GM19025 (cell line): ENCODE data around the gene DGLUCY.
"Not testable (repeated sequence)": the region's sequence is repeated elsewhere in the genome, so short reads cannot be mapped to it uniquely, and the experiment has no call there.

Experiments used
- ATAC-seq: cut with Tn5 transposase; IDR thresholded peaks from one replicate; pipeline ENCODE4 v1.9.1; 2021; ENCODE audit warnings: mild to moderate bottlenecking, low read depth, moderate library complexity; ENCODE audit not compliant: unreplicated experiment

The DGLUCY gene

GRCh38 chr14:91252871-91253794 lies 139.3 kb downstream of the DGLUCY start:
- ATAC-seq, result no peak

DNA sequence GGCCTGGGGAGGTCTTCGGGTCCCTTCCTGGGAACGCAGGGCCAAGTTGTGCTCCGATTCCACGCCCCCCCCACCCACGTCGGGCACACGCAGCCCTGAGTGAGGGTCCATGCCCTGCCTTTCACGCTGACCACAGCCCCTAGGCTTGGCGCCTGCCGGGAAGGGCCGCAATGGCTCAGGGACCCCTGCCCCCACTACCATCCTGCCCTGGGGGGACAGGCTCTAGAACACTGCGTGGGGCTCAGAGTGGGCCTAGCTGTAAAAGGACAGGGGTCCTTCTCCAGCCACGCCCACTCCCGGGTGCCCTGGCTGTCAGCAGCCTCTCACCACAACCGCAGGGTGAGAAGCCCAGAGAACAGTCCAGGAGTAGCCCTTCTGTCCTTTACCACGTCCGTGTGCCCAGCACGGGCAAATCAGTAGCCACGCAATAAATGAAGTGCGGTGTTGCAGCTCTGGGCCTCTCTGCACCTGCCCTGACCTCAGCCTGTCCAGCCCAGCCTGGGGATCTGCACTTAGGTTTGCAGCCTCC lies 140.0 kb downstream of the DGLUCY start:
- ATAC-seq, result no peak

- ATAC-seq, result no peak
Observed at GRCh38 chr14:91254461-91254860, 140.6 kb downstream of the DGLUCY start.

GRCh38 chr14:91255026-91255695 lies 141.3 kb downstream of the DGLUCY start:
- no peak for ATAC-seq

DNA sequence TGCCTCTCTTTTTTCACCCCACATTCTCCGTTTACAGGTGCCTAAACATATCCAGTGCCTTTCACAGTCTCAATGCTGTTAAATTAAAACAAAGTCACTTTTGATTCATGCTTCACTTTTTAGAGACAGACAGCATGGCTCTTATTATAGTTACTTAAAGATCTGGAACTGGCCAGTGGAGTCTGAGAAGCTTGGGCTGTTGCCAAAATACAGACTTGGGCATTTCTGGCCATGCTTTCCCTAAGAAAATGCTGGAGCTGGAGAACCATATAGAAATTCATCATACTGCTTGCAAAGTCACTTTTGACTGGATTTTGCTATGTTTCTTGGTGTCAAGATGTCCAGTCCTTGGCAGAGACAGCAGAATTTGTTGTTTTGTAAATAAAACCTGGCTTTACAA lies 142.8 kb downstream of the DGLUCY start:
- ATAC-seq, result no peak

DNA sequence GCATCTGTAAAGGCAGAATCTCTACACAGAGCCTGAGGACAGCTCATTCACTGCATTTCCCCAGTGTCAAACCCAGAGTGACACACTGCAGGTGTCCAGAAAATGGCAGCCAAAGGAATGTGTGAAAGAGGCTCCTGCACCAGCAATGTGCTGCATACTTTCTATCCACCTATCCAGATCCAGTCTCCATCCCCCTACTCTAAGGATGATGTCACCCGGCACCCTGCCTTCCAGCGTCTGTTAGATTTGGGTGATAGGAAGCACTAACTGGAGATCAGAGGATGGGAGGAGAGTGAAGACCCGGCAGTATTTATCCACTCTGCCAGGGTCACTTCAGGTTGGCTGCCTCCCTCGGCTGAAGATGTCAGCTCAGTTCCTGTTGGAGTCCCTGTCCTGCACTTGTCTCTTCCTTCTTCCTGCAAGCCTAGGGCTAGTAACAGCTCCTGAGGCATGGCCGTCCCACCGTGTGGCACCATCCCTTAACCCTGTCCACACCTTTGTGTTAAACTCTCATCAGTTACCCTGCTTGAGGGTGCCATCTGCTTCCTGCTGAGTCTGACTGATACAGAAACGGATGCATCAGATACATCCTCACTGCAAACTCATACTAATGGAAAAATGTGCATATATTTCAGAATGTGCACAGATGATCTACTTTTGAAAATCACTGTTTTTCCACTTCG lies 143.6 kb downstream of the DGLUCY start:
- no peak for ATAC-seq

DNA sequence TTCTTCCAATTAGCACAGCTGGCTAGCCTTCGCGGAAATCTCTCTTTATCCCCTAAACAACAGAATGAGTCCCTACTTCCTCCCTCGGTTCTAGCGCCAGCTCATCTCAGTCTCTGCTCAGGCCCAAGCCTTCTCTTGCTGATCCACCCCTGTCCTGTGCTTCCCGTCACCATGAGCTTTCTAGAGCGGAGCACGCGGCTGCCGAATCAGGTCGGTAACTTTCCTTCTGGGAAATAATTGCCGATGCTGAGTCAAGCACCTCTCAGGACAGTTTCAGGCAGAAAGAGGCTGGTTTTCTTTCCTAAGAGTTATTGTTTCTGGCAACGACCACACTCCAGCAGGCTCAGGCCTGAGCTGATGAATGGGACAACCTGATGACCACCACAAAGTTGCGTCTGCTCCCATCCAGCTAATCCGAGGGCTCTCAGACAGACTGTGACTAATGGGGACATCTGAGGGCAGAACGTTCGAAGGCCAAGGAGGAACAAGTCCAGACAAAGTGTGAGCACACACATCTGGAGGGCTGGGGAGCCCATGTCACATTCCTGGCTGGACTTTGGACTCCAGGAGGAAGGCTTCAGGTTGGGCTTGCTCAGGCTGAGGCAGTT lies 144.2 kb downstream of the DGLUCY start:
- no peak for ATAC-seq

DNA sequence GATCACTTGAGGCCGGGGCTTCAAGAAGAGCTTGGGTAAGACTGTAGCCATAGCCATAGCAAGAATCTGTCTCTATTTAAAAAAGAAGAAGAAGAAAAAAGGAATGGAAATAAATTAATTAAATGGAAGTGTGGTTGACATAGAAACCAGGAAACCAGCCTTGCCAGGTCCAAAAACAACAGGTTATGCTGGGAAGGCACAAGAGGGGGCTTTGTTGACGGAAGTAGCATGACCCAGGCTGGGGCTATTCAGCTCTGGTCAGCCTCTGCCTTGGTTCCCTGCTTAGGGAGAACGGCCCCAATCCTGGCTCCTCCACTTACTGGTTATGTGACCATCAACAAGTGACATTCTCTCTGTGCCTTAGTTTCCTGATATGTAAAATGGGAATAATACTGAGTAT lies 145.0 kb downstream of the DGLUCY start:
- ATAC-seq, result no peak

GRCh38 chr14:91261115-91261514 lies 147.2 kb downstream of the DGLUCY start:
- ATAC-seq, result no peak

- no peak for ATAC-seq
Observed at GRCh38 chr14:91261986-91262549, 148.2 kb downstream of the DGLUCY start.

DNA sequence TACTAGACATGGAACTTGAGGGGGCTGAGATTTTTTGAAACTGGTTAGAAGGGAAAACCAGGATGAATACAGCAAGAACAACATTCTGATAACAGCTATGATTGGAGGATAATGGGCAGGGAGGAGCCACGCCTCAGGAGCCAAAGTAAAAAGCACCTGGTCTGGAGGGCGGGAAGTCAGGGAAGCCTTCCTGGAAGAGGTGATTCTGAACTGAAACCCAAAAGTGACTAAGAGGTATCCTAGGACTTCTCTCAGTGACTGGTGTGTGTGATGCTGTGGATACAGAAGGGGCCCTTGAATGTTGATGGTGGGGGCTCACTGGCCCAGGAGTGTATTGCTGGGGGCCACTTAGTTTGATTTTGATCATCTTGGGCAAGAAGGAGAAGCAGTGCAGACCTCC lies 149.5 kb downstream of the DGLUCY start:
- no peak for ATAC-seq

DNA sequence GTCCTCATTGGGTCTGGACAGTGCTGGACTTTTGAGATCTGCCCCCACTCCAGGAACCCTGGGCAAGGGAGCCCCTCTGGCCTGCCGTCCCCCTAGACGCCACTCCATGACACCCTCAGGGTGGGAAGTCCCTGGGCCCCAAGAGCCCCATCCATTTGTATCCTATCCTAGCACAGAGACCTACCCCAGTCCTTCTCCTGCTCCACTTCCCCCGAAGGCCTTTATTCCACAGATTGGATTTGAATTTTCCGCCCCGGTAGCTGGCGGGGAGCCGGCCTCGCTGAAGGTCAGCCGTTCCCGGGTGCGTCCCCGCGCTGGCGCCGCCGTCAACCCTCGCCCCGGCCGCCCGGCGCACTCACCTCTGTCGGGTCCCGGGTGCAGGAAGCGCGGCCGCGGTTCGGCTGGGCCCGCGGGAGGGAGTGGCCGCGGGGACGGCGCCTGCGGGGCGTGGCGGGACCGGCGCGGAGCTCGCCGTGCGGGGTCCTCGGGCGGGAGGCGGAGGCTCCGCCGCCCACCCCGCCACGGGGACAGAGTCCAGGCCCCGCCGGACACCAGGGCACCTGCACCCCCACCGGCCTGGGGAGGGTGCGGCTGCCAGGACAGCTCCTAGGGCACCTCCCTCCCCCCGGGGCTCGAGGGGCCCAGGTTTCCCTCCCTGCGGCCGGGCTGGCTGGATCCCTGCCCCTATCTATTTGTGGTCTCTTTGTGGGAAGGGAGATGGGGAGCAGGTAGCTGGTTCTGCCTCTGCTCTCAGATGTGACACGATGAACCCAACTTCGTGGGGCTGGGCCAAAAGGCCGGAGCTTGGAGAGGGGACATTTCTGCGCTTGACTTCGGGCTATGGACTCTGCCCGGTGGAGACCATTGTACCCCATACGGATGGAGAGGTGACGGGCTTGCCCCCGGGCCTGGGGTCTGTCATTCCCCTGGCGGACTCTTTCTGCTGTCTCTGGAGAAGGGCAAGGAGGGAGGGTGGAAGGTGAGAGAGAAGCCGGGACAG lies 150.6 kb downstream of the DGLUCY start:
- ATAC-seq, result no peak

- no peak for ATAC-seq
Observed at GRCh38 chr14:91265404-91265803, 151.5 kb downstream of the DGLUCY start.

GRCh38 chr14:91266276-91266675 lies 152.4 kb downstream of the DGLUCY start:
- not testable (repeated sequence) for ATAC-seq

DNA sequence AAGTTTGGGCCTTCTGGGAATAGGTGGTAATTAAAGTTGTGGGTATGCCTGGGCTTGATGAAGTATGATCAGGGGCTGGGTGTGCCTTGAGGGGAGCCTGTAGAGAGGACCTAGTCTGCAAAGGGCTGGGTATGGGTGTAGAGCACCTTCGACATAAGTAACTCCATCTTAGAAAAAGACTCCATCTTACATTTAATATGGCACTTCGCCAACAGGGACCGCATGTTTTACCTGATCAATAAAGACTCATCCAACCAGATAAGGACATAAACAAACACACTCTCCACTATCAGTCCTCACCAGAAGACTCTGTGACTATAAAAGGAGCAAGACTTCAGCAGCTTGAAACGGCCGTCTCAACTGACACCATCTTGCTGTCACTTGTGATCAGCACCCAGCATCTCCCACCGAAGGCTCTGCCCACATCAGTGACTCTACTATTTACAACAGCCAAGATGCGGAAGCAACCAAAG lies 154.1 kb downstream of the DGLUCY start:
- ATAC-seq, result no peak

DNA sequence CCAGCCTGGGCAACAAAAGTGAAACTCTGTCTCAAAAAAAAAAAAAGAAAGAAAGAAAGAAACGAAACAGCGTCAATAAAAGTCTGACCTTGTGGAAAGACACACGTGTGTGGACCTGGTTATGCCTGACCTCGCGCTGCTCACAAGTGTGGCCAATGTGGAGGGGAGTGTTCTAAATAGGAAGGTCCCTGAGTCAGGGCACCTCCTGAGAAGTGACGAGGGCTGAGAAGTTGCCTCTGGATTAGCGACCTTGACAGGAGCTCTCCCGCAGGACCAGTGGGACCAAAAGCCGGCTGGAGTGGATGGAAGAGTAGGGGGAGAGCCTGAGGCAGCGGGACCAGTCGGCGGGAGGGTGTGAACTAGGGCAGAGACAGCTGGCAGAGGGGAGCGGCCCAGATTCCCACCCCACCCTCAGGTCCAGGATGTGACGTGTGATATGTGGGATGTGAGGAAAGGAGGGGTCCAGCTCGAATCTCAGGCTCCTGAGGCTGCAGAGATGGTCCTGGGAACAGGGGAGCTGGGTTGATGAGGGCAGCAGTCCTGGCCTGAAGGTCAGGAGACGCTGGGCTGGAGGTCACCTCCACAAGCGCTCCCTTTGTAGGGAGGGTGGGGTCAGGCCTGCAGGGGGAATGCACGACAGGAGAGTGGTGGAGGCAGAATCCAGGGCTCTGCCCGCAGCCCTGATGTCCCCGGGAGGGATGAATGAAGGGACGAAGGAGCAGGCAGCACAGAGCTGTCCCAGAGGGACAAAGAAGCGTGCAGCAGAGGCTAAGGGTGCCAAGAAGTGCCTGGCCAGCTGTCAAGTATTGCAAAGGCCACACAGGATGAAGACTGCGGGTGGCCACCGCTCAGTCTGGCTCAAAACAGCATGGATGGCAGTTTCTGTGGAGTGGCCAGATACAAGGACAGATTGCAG lies 155.5 kb downstream of the DGLUCY start:
- ATAC-seq, result no peak

DNA sequence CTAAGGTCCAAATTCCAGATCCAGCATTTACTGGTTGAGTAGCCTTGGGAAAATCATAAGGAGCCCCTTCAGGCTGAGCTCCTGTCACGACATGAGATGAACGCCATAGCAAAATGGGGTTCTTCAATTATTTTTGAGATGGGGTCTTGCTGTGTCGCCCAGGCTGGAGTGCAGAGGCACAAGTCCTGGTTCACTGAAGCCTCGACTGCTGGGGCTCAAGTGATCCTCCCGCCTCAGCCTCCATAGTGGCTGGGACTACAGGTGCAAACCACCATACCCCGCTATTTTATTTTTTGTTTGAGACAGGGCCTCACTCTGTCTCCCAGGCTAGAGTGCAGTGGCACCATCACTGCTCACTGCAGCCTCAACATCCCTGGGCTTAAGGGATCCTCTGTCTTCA lies 156.3 kb downstream of the DGLUCY start:
- no peak for ATAC-seq

- no peak for ATAC-seq
Observed at GRCh38 chr14:91270619-91271018, 156.7 kb downstream of the DGLUCY start.
